ENCODE measurements around the gene MYPN.
"Not testable (repeated sequence)": the region's sequence is repeated elsewhere in the genome, so short reads cannot be mapped to it uniquely, and the experiment has no call there.

The MYPN gene, protein sequence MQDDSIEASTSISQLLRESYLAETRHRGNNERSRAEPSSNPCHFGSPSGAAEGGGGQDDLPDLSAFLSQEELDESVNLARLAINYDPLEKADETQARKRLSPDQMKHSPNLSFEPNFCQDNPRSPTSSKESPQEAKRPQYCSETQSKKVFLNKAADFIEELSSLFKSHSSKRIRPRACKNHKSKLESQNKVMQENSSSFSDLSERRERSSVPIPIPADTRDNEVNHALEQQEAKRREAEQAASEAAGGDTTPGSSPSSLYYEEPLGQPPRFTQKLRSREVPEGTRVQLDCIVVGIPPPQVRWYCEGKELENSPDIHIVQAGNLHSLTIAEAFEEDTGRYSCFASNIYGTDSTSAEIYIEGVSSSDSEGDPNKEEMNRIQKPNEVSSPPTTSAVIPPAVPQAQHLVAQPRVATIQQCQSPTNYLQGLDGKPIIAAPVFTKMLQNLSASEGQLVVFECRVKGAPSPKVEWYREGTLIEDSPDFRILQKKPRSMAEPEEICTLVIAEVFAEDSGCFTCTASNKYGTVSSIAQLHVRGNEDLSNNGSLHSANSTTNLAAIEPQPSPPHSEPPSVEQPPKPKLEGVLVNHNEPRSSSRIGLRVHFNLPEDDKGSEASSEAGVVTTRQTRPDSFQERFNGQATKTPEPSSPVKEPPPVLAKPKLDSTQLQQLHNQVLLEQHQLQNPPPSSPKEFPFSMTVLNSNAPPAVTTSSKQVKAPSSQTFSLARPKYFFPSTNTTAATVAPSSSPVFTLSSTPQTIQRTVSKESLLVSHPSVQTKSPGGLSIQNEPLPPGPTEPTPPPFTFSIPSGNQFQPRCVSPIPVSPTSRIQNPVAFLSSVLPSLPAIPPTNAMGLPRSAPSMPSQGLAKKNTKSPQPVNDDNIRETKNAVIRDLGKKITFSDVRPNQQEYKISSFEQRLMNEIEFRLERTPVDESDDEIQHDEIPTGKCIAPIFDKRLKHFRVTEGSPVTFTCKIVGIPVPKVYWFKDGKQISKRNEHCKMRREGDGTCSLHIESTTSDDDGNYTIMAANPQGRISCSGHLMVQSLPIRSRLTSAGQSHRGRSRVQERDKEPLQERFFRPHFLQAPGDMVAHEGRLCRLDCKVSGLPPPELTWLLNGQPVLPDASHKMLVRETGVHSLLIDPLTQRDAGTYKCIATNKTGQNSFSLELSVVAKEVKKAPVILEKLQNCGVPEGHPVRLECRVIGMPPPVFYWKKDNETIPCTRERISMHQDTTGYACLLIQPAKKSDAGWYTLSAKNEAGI (N-terminal part only)

DNA sequence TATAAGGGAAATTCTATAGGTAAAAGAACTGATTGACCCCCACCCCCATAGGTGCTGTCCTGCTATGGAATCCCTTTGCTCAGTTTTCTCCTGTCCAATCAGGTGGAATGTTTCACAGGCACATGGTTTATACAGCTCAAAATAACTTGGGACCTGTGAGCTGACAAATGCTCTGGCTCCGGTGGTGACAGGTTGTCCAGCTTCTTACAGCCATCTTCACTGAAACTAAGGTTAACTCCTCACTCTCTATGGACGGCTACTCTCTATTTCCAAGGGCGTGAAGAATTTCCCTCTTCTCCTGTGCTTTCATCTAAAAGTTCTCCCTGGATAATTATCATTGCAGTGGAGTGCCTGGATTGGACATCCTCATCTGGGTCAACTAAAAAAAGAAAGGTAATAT, at the start of gene MYPN:
Gene MYPN, plus strand, starts transcription at position 158 of the 400 bp plus-strand sequence. CDS start 11,951 bp downstream, outside the sequence.
- DNase-seq: no peak

DNA sequence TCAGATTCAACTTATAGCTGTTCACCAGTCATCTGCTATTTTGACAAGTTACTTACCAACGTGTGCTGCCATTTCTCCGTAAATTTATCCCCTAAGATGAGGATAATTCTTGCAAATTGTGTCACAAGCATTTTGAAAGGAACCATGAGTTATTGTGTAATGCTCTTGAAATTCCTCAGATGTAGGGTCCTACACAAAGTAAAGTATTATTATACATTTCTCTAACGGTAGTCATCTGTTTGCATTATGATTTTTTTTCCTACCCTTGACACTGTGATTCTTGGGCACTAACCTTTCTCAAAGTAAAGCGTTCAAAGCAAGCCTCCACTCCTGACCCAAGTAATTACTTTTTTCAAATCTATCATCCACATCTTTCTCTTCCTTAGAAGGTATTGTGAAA, 42.3 kb upstream of the MYPN start:
- no peak for DNase-seq

DNA sequence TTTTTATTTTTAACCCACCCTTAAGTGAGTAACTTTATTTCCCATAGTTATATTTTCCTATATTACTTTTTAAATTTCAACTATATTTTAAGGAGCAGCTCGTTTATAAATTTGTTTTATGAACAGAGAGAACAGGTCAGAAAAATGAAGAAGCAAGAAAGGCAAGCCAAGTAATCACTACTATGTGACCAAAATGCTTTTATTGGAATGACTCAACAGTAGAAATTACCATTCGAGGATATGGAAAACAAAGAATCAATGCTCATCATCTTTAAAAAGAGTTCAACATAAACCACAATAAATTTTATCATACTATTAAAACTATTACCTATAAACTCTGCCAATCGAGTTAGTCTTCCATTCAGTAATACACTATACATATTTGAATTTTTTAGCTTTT, 41.8 kb upstream of the MYPN start:
- no peak for DNase-seq

DNA sequence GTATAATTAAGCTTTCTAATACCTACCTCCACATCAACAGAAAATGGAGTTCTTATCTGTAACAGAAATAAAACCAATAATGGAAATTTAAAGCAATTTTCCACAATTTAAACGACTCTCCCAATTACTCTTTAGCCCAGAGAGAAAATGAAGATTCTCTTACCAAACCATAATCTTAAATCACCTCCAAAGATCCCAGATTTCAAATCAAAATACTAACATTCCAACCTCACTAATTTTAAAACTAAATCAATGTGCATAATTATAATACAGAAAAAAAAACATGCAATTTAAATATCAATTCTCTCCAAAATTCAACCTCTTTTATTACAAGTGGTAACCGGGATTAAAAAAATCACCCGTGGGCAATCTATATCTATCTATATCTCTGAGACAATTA, 35.7 kb upstream of the MYPN start:
- no peak for DNase-seq

DNA sequence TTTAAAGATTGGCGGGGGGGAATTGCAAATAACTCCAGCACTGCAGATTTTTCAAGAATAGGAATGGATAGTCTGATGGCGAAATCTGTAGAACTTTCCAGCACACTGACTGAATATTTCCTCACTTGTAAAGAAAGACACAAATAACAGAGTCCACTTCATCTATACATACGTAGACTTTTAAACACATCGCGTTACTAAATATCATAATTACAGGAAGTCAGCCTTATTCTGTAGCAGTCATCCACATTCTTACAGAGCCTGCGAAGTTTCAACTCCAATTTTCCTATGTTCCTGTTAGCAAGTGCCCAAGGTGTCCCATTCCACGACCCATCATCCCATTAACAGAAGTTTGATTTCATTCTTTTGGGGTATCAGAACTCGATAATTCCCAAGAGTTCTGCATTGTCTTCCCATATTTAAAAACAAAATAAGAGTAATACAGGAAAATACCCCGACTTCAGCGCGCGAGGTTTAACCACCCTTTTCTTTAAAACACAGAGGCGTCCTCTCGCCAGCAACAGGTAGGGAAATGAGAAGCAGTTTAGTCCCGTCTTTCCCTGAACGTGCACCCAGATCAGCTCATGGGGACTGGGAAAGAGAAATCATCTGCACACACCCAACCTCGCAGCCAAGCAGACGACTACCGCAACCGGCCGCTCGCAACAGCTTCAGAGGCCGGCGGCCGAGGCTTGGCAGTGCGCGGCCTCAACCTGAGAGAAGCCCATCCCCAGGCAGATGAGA, 35.1 kb upstream of the MYPN start:
- no peak for DNase-seq

DNA sequence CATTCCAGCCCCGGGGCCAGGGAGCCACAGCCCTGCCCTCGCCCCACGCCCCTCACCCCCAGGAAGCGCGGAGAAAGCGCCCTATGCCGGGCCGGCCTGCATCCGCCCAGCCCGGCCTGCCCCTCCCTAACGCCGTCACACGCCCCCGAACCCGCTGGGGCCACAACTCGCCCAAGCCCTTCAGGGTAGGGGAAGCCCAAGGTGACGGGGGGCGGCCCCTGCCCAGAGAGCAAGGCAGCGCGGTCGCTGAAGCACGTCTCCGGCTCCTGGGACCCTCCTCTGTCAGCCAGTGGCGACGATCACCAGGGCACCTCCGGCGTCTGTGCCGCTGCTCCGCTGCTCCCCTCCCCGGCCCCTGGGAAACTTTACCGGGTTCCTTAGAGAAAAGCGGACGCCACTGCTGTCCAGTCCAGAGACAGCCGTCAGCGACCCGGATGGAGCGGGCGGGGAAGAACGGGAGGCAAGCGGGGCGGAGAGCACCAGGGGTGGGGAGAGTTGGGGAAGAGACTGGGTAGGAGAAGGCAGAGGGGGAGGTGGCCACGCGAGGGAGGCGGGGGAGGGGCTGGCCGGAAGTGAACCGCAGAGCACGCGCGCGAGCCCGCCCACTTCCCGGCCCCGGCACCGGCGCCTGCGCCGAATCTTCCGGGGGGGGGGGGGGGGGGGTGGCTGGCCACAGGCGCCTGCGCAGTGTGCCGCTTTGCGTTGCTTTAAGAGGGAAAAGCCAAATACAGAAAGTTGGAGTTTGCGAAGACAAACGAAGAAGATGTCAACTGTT, 34.3 kb upstream of the MYPN start, which contains the start of gene HERC4:
Gene HERC4, minus strand, starts transcription at position 509 of the 775 bp plus-strand sequence. CDS start 2,175 bp downstream, outside the sequence.
- peak; percentile 83 for DNase-seq

DNA sequence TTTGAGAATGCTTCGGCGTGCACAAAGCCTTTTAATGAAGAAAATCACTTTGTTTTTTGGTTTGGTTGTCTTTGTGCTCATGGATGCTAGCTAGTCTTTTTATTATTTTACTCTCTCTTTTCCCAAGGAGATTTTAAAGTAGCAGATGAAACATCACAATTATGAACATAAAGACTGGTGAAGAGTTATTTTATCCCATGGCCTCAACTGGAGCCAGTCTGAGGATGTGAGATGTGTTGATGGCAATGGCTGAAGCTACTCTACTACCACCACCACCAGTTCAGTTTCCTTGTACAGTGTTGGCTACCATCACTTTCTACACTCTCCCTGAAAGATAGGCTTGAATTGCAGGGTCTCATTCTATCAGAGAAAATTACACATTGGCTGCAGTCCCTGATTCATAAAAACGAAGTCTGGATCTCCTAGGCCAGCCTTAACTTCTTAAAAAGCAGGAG, 33.7 kb upstream of the MYPN start:
- no peak for DNase-seq

DNA sequence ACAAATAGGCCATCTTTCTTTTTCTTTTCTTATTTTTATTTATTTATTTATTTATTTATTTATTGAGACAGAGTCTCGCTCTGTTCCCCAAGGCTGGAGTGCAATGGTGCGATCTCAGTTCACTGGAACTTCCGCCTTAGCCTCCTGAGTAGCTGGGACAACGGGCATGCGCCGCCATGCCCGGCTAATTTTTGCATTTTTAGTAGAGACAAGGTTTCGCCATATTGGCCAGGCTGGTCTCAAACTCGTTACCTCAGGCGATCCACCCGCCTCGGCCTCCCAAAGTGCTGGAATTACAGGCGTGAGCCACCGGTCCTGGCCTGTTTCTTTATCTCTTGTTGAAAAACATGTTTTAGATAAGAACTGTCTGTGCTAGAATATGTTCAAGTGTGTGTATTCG, 33.2 kb upstream of the MYPN start:
- not testable (repeated sequence) for DNase-seq

DNA sequence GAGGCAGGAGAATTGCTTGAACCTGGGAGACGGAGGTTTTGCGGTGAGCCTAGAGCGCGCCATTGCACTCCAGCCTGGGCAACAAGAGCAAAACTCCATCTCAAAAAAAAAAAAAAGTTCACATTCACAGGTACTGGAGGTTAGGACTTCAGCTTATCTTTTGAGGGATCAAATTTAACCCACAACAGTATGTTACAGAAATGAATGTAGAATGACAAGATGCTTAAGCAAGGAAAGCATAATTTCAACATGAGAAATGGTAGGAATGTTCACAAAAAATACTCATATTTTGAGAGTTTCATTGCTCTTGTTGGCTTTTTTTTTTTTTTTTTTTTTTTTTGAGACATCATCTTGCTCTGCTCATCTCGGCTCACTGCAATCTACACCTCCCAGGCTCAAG, 32.3 kb upstream of the MYPN start:
- DNase-seq: no peak

DNA sequence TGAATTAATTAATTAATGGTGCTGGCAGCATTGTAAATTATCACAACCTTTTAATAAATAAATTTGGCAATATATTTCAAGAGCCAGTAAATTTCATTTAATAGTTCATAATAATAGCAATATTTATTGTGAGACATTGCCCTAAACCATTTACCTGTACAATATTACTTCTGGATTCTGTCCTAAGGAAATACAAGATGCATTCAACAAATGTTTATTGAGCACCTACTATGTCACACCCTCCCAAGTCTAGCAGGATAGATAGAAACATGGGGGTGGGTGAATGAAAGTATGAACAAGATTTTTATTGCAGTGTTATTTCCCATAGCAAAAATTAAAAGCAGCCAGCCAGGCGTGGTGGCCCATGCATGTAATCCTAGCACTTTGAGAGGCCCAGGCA, 29.9 kb upstream of the MYPN start:
- no peak for DNase-seq

DNA sequence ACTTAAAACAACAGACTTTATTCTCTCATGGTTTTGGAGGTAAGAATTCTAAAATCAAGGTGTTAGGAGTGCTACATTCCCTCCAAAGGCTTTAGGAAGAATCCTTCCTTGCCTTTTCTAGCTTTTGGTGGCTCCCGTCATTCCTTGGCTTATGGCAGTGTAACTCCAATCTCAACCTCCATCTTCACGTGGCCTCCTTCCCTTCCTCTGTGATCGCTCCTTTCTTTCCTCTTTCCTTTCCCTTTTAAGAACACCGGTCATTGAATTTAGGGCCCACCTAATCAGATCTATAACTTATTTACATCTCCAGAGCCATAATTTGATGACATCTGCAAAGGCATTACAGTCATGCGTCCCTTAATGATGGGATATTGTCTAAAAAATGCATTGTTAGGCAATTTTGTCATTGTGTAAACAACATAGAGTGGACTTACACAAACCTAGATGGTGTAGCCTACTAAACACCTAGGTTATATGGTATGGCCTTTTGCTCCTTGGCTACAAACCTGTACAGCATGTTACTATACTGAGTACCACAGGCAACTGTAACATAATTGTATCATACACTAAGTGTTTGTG, 28.3 kb upstream of the MYPN start:
- DNase-seq: no peak

DNA sequence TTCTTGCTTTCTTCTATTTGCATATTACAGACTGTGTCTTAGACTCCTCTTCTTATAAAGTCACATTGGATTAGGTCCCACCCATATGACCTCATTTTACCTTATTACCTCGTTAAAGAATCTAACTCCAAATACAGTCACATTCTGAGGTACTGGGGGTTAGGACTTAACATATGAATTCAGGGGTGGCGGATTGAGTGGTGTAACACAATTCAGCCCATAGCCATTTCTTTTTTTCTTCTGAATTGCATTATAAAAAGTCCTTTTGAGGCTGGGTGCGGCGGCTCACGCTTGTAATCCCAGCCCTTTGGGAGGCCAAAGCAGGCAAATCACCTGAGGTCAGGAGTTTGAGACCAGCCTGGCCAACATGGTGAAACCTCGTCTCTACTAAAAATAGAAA, 27.4 kb upstream of the MYPN start:
- no peak for DNase-seq

DNA sequence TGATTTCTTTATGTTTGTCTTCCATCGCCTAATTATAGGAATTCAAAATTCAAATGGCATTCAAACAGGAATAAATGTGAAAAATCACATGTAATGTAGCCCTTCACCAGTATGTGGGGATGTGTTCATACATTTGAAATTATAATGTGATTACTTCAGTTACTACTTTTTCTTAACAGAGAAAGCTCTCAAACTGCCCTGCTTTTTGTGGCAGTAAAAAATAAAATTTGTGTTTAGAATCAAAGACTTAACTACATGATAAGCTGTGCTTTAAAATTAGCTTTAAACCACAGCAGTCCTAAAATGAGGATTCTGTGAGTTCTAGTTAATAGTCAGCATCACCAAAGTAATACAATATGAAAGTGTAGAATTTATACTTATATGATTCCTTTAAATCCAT, 26.4 kb upstream of the MYPN start:
- DNase-seq: no peak

DNA sequence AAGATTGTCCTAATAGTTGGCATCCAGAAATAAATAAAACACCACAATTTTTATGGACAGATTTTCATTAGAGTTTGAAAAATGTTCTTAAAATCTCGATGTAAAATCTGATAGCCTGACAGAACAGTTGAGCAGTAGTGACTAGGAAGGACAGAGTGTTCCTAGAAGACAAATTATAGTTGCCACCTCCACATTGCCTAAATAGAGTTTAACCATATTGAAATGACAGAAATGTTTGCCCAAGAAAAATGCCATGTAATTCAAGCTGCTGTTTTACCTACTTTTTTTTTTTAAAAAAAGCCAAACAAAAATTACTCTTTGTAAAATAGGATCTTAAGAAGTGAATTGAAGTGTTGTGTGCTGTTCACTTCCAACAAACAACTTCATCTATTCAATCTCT, 25.3 kb upstream of the MYPN start:
- no peak for DNase-seq

DNA sequence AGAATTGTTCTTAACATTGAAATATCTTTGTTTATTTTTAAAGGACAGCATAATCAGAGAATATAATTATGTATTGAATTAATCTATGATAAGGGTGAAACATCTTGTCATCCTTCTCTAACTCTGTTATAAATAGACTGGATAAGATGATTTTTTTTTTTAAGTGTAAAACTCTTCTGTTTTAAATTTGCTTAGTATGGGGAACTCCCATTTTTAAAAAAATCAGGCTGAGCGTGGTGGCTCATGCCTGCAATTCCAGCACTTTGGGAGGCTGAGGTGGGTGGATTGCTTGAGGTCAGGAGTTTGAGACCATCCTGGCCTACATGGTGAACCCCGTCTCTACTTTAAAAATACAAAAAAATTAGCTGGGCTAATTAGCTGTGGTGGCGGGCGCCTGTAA, 24.8 kb upstream of the MYPN start:
- no peak for DNase-seq

DNA sequence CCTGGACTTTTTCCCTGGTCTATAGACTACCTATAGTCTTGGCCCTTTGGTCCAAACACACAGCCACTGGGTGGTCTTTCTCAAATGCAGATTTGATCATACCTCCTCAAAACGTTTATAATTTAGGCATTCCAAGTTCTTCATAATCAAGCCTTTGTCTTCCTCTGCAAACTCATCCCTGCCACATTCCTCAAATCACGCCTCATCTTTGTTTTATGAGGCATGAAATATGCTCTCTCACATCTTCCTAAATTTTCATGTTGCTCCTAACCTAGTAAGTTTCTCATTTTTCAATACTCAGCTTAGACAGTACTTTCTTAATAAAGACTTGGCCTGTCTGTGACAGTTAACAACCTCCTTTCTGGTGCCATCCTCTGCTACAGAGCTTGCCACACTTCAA, 23.3 kb upstream of the MYPN start:
- DNase-seq: no peak

DNA sequence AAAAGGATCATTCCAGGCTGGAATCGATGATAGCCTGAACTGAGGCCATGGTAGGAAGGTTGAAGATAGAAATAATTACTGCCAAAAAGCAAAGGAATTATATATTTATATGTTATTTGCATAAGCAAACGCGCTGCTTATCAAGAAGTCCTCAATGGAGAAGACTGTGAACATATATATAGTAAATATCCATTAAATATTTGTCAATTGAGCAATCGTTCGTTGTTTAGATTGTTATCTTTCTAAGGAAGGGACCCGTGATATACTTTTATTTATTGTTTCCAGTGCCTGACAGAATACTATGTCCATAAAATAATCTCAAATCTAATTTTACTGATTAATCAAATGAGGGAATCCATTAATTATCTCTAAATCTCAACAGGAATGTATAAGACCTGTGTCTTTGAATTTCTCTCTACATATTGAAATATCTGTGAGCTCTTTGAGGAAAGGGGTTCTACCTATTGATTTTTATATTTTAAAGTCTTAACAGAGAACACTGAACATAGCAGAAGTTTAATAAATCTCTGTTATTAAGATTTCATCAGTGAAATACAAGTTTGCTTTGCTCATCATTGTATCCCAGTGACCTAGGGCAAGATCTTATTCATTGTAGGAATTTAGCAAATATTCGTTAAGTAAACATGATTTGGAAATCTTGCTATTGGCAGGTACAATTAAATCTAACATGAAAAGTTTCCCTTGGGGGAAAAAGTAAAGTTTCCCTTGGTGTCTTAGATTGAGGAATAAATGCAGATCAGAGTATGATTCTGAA, 22.2 kb upstream of the MYPN start:
- DNase-seq: no peak

DNA sequence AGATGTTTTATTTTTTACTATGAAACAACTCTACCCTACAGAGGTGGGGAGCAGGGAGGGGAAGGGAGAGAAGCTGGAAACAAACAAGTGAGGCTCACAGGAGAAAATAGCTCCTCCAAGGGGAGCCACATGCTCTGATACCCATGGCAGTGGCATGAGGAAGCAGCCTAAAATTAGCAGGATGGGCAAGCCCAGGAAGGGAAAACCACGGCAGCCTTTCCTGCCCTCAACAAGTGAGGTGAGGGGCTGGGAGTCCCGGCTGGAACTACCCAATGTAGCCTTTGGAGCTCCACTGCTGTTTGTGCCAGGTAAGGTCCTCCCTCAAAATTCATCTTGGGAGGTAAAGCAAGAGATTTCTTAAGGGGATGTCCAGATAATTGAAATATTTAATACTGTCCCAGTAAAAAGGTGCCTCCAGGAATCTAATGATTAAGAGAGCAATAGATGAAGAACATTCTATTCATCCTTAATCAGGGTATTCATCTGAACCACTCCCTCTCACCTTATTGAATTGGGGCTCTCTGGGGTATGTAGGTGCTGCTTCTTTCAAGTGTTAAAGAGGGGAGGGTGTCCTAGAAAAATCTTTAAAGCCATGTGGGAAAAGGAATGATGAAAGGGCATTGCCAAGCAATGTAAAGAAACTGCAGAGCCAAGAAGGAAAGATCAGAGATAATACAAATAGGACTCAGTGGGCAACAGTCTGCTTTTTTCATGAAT, 21.4 kb upstream of the MYPN start:
- no peak for DNase-seq

DNA sequence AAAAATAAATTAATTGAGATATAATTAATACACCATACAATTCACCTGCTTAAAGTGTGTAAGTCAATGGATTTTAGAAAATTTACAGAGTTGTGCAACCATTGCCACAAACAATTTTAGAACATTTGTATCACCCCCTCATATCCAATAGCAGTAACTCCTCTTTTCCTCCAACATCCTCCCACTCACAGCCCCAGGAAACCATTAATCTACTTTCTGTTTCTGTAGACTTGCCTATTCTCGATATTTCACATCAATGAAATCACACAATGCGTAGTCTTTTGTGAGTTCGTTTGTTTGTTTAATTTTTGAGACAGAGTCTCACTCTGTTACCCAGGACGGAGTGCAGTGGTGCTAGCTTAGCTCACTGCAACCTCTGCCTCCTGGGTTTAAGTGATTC, 20.5 kb upstream of the MYPN start:
- DNase-seq: no peak

DNA sequence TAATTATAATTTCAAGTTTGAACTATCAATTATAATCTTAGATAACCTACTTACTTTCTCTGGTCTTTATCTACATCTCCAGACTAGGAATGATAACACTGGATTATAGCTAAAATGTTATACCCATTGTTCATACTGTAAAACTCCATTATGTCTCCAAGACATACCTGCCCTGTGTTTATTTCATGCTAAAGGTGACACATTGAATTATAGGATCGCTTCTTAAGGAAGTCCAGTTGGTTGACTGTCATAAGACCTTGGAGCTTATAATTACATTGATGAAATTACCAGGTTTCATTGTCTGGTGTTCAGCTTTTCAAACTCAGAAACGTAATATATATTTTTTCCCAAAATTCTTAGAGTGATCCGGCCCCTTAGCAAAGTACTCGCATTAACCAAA, 18.7 kb upstream of the MYPN start:
- no peak for DNase-seq

All from NCI-H1048 (cell line).